HG03025 (cell line): ENCODE data around the gene SHISA3.
A peak's percentile ranks its signal among the peaks of the same experiment; 100 is the strongest.

ENCODE experiments used
- ATAC-seq: cut with Tn5 transposase; IDR thresholded peaks from one replicate; pipeline ENCODE4 v1.9.1; 2021; ENCODE audit warnings: mild to moderate bottlenecking, moderate library complexity; ENCODE audit not compliant: unreplicated experiment, low FRiP score

Gene SHISA3

GRCh38 chr4:42390622-42391354 lies 6.5 kb upstream of the SHISA3 start:
- ATAC-seq: peak; percentile 57

GRCh38 chr4:42391355-42391664 lies 6.0 kb upstream of the SHISA3 start:
- ATAC-seq: no peak

DNA sequence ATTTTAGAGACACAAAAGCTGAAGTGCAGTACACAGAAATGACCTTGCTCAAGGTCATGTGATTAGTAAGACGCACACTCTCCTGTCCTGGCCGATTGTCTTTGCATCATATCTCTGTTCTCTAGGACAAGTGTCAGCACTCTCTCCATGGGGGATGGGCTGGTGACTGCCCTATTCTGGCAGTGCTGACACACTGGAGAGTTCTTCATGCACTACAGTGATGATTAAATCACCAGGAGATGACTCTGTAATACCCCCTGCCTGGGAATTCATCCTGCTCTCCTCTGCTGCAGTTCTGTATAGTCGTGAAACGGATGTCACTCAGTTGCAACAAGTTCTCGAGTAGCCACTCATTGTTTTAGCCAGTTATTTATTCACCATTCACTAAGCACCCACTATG lies 5.3 kb upstream of the SHISA3 start:
- no peak for ATAC-seq

- ATAC-seq: no peak
Observed at GRCh38 chr4:42392436-42392835, 4.9 kb upstream of the SHISA3 start.

DNA sequence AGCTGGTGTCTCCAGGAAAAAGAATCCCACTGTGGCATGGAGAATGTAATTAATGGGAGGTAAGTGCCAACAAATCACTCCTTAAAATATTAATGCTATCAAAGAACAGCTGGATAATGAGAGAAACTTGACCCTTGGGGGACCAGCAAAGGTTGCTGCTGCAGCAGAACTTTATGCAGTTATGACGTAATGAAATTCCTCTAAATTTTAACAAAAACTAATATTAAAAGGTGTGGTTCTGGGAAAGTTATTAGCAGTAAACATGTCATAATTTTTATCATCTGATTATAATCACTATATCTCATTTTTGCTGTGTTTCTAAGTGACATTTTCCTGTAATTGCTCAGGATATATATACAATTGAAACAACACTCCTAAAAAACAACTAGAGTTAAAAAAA lies 1.7 kb upstream of the SHISA3 start:
- ATAC-seq: no peak

GRCh38 chr4:42396361-42396751 lies 932 bp upstream of the SHISA3 start:
- no peak for ATAC-seq

- ATAC-seq: peak; percentile 41
Observed at GRCh38 chr4:42397635-42398170, 415 bp downstream of the SHISA3 start.

DNA sequence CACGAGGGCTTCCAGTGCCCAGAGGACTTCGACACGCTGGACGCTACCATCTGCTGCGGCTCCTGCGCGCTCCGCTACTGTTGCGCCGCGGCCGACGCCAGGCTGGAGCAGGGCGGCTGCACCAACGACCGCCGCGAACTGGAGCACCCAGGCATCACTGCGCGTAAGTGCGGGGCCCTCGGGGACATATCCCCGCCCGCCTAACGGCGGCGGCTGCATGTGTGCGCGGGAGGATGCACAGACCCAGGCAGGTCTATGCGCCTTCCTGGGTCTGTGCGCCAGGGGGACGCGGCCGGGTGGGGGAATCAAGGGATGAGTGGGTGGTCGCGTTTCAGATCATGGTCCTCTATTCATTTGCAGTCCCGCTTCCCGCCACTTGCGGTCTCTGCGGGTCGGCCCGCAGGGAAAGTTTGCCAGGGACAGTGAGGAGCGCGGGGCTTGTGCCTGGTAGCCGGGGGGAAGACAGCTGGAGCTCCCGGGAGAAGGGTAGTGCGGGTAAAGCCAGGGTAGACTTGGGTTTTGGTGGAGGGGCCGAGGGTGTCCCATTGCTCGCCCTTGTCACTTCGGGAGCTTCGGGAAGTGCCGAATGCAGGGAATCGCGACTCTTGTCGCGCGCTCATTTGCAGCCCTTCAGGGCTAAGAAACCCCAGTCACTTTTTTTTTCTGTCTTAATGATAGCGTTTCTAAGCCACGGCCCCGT lies 1.0 kb downstream of the SHISA3 start:
- peak; percentile 26 for ATAC-seq

DNA sequence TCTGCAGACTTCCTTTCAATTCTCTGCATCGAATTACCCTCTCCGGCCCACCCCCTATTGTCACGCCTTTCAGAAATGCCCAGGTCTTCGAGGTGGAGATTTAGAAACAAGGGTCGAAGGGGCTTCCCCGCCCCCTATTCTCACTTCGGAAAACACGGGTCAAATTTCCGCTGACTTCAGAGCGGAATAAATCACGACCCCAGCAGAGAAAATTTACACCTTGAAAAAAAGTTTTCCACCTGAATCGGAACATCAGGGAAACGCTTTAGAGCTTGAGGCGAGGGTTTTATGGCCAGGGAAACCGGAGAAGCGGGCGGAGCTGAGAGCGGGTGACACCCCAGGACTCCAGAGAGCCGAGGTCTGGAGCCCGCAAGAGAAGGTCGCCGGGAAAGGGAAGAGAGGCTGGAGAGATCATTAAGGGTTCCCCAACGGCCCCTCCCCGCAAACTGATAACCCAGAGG lies 1.6 kb downstream of the SHISA3 start:
- ATAC-seq: no peak

- no peak for ATAC-seq
Observed at GRCh38 chr4:42399393-42399792, 2.1 kb downstream of the SHISA3 start.

- no peak for ATAC-seq
Observed at GRCh38 chr4:42401171-42401570, 3.9 kb downstream of the SHISA3 start.

DNA sequence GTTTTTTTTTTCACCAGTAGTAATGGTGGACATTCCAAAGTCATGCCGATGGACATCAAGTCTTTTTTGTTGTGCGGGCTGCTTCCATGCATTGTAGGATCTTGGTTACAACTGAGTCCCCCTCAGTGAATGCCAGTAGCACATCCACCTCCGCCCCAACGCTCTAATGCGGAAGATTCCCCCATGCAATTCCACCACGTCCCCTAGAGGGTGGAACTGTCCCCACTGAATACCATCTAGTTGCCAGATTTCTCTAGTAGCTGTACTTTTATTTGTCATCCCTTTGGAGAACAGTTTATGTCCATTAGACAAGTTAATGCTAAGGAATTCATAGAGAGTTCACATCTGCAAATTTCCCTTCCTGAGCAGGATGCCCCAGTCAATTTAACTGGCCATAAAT lies 6.7 kb downstream of the SHISA3 start:
- no peak for ATAC-seq

GRCh38 chr4:42410446-42410845 lies 13.2 kb downstream of the SHISA3 start:
- no peak for ATAC-seq

DNA sequence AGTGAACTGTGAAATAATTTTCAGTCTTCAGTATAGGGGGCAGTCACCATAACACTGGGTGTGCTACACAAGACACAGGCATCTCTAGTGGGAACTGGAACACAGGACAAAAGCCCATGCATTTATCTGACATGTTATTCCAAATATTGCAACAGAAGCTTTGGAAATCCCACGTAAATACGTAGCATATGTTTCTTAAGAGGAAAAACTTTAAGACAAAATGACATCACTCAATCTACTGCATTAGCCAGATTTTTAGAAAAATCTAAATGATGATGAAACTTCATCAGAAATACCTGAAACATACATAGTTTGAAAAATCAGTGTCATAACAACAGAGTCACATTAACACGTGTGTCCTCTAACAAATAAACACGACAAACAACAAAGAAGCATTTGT lies 14.5 kb downstream of the SHISA3 start:
- no peak for ATAC-seq

- ATAC-seq: no peak
Observed at GRCh38 chr4:42412251-42412650, 15.0 kb downstream of the SHISA3 start.

GRCh38 chr4:42415281-42415680 lies 18.0 kb downstream of the SHISA3 start:
- ATAC-seq: no peak

- ATAC-seq: peak; percentile 41
Observed at GRCh38 chr4:42416017-42416416, 18.7 kb downstream of the SHISA3 start.

DNA sequence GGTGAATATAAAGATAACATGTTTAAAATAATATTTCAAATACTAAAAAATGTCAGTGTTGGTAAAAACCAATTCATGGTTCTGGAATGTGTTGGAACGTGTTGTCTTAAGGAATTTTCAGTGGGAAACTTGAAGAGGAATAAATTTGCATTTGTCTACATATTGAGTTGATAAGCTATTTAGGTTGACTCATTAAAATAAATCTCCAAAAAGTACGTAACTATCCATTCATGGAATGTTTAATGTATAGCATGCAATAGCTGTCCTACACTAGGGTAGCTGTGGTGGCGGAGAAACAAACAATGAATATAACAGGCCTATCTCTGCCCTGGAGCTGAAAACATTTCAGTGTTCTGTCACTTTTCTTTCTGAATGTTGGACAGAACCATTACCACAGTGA lies 20.3 kb downstream of the SHISA3 start:
- ATAC-seq: no peak

GRCh38 chr4:42420140-42420539 lies 22.9 kb downstream of the SHISA3 start:
- ATAC-seq: no peak

DNA sequence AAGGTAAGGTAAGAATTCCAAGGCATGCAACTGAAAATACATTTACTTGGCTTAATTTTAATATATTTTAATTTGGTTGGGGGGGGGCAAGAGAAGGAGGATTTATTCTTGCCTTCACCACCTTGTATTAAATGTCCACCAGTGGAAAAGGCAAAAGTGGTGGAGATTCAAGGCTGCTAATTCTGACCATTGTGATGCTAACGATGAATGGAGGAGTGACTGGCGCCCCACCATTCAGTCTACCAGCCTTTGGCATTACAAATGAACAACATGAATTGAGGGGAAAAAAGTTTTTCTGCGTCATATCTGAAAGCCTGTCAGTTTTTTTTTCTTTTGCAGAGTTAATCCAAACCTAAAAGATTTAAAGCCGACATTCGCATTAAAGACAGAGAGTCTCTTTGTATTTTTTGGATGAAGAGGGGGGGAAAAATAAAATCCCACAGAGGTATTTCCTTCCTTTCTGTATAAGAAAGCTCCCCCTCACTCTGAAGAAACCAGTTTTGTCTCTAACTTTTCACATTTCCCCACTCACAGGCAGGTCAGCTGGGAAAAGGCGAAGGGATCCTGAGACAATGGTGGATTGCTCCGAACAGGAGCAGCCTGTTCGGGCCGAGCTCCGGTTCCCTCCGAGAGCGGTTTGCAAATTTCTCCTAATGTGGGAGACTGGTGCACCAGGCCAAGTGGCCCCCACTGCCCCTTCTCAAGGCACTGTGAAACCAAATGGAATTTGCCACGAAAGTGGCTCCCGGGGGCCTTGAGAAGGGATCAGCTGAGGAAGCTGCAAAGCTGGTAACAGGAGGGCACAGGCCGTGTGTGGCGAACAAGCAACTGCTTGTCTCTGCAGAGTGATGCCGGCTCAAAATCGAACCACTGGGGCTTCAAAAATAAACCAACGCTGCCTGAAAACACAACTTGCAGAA lies 28.1 kb downstream of the SHISA3 start:
- ATAC-seq: no peak

- no peak for ATAC-seq
Observed at GRCh38 chr4:42428036-42428435, 30.7 kb downstream of the SHISA3 start.
